NCI-H446 (cell line): ENCODE results near the gene ZNF397.

ENCODE experiments used
- DNase-seq, 2 experiments: peaks; one replicate each; lab custom pipeline; 2025; lab: John Stamatoyannopoulos, UW

ZNF397 gene

DNA sequence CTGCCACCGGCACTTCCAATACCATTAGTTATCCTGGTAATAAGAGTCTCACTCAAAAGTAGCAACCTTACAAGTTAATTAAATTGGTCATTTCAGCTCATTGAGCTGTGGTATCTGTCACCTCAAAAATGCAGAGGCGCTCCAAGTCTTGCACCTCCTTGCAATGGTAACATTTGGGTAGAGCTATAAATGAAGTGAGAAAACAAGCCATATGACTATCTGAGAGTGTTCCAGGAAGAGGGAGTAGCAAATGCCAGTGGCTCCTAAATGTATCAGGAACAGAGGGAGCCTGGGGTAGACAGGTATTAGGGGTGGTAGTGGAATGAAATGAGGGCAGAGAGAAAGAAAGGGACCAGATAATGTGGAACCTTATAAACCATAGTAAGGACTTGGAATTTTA lies 55.2 kb downstream of the ZNF397 start:
- DNase-seq = no peak

DNA sequence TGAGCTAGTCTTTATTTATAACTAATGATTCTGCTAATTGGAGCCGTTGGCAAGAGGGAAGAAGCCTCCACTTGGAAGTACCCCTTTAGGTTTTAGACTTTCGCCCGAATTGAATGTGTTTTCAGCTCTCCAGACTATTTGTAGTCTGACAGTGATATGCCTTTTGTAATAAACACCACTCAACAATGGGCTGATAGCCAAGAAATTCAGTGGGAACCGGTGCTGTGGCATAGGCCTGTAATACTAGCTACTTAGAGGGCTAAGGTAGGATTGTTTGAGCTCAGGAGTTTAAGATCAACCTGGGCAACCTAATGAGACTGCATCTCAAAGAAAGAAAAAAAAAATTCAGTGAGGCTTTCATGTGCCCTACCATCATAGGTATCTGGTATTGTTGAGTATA lies 62.8 kb downstream of the ZNF397 start:
- no peak for DNase-seq

DNA sequence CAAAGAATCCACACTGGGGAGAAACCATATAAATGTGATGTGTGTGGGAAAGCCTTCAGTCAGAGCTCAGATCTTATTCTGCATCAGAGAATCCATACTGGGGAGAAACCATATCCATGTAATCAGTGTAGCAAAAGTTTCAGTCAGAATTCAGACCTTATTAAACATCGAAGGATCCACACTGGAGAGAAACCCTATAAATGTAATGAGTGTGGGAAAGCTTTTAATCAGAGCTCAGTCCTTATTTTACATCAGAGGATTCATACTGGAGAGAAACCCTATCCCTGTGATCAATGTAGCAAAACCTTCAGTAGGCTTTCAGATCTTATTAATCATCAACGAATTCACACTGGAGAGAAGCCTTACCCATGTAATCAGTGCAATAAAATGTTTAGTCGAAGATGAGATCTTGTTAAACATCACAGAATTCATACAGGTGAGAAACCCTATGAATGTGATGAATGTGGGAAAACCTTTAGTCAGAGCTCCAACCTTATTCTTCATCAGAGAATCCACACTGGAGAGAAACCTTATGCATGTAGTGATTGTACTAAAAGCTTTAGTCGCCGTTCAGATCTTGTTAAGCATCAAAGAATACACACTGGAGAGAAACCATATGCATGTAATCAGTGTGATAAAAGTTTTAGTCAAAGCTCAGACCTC lies 65.9 kb downstream of the ZNF397 start:
- no peak for DNase-seq
